ENCODE results near the gene TNFRSF17.

Gene TNFRSF17

GRCh38 chr16:12002447-12003006 is 37.5 kb downstream of the TNFRSF17 start:
- DNase-seq (ENCODE audit: low read depth in 1 of 2, low spot score in 1 of 2): no peak

- DNase-seq (ENCODE audit: low read depth in 1 of 2, low spot score in 1 of 2): no peak
Observed at GRCh38 chr16:12006637-12007036, 41.6 kb downstream of the TNFRSF17 start.

GRCh38 chr16:12009462-12009861 is 44.5 kb downstream of the TNFRSF17 start:
- no peak for DNase-seq (ENCODE audit: low read depth in 1 of 2, low spot score in 1 of 2)

- DNase-seq (ENCODE audit: low read depth in 1 of 2, low spot score in 1 of 2): no peak
Observed at GRCh38 chr16:12009922-12010321, 44.9 kb downstream of the TNFRSF17 start.

- no peak for DNase-seq (ENCODE audit: low read depth in 1 of 2, low spot score in 1 of 2)
Observed at GRCh38 chr16:12010388-12011251, 45.6 kb downstream of the TNFRSF17 start.

- DNase-seq (ENCODE audit: low read depth in 1 of 2, low spot score in 1 of 2): no peak
Observed at GRCh38 chr16:12011565-12011964, 46.6 kb downstream of the TNFRSF17 start.

- no peak for DNase-seq (ENCODE audit: low read depth in 1 of 2, low spot score in 1 of 2)
Observed at GRCh38 chr16:12016291-12016947, 51.4 kb downstream of the TNFRSF17 start.

- DNase-seq (ENCODE audit: low read depth in 1 of 2, low spot score in 1 of 2): no peak
Observed at GRCh38 chr16:12017558-12017957, 52.5 kb downstream of the TNFRSF17 start.

All from activated CD4-positive, alpha-beta T cell treated with anti-CD3 and anti-CD28 coated beads, Interleukin-2, amount 50 U/mL, for 24 hours (primary cell).